ENCODE data around the gene SEPTIN10. TPM values are rescaled to one million over a fixed set of nuclear protein-coding genes. Genes with fewer than 3 reads are reported as not detected.

The SEPTIN10 gene
- total RNA-seq, 1 experiment from 2014 or later = 113 TPM

GRCh38 chr2:109632158-109632789 lies 18.5 kb upstream of the SEPTIN10 start:
- Histone ChIP-seq H3K4me2 (ENCODE audit: low read length) (no peak overlapping the region), H3K4me1 (ENCODE audit: control insufficient read depth in 1 of 2, insufficient read depth in 2 of 2, low read length in 2 of 2) (peaks cover 0 to 9% of the 10 kb centered on the region in 2 experiments; a peak in 1 of 4 replicates), H2AFZ (ENCODE audit: low read depth, low read length, poor library complexity, severe bottlenecking) (no peak overlapping the region), H3K9ac (ENCODE audit: low read length) (no peak overlapping the region), H3K27ac (ENCODE audit: low read depth, low read length) (no peak overlapping the region), H4K20me1 (ENCODE audit: insufficient read depth) (no peaks in the 10 kb centered on the region), H3K36me3 (ENCODE audit: control insufficient read depth in 1 of 2, insufficient read depth in 2 of 2, low read length in 2 of 2) (no peaks in the 10 kb centered on the region), H3K9me3 (ENCODE audit: control insufficient read depth in 1 of 2, insufficient read depth in 1 of 2, low read depth in 1 of 2, low read length in 2 of 2) (no peaks in the 10 kb centered on the region), H3K27me3 (ENCODE audit: insufficient read depth, low read length) (no peaks in the 10 kb centered on the region), H3K4me3 (replicated peaks in 1 of 2; ENCODE audit: low read depth in 1 of 2, low read length in 2 of 2) (no peak overlapping the region), H3K79me2 (ENCODE audit: insufficient read depth, low read length) (no peaks in the 10 kb centered on the region), H3K9me2 (ENCODE audit: insufficient read depth) (no peaks in the 10 kb centered on the region)
- ATAC-seq (no peak), DNase-seq (ENCODE audit: low read depth, low spot score) (no peak)
- RAD21 ChIA-PET (ENCODE audit: low non-redundant PET in 1 of 2, low total read pairs in 2 of 2, uncharacterized antibody in 2 of 2, unreplicated experiment in 2 of 2) = no interaction called here
- TF ChIP-seq CEBPB (IDR thresholded peaks at IDR 0.05; ENCODE audit: low read depth) (peak; percentile 76), ELF1 (IDR thresholded peaks at IDR 0.05; ENCODE audit: borderline replicate concordance, low read depth) (no peak), FOSL1 (IDR thresholded peaks at IDR 0.05; ENCODE audit: low read depth) (no peak), EZH2 (IDR thresholded peaks at IDR 0.05) (no peak)
- no TSS peak for BruUV-seq (replicated peaks)
- intact Hi-C loops (cut with micrococcal nuclease) = no loop called here
- POLR2A ChIA-PET = no interaction called here
- CTCF ChIA-PET = no interaction called here

GRCh38 chr2:109631741-109632140 lies 18.0 kb upstream of the SEPTIN10 start:
- no peak overlapping the region for H3K27ac ChIP-seq (ENCODE audit: low read depth, low read length)
- BruUV-seq (replicated peaks) = no TSS peak
- H3K9me3 ChIP-seq (ENCODE audit: control insufficient read depth in 1 of 2, insufficient read depth in 1 of 2, low read depth in 1 of 2, low read length in 2 of 2) = no peaks in the 10 kb centered on the region
- intact Hi-C loops (cut with micrococcal nuclease) = no loop called here
- H3K9ac ChIP-seq (ENCODE audit: low read length) = no peak overlapping the region
- ChIA-PET POLR2A (no interaction called here), RAD21 (ENCODE audit: low non-redundant PET in 1 of 2, low total read pairs in 2 of 2, uncharacterized antibody in 2 of 2, unreplicated experiment in 2 of 2) (no interaction called here), CTCF (no interaction called here)
- no peaks in the 10 kb centered on the region for H3K27me3 ChIP-seq (ENCODE audit: insufficient read depth, low read length)
- no peak for ATAC-seq
- H3K4me1 ChIP-seq (ENCODE audit: control insufficient read depth in 1 of 2, insufficient read depth in 2 of 2, low read length in 2 of 2) = peaks cover 0 to 9% of the 10 kb centered on the region in 2 experiments; a peak in 1 of 4 replicates
- H3K36me3 ChIP-seq (ENCODE audit: control insufficient read depth in 1 of 2, insufficient read depth in 2 of 2, low read length in 2 of 2) = no peaks in the 10 kb centered on the region
- H3K9me2 ChIP-seq (ENCODE audit: insufficient read depth) = no peaks in the 10 kb centered on the region
- H2AFZ ChIP-seq (ENCODE audit: low read depth, low read length, poor library complexity, severe bottlenecking) = no peak overlapping the region
- TF ChIP-seq TCF7L2 (IDR thresholded peaks at IDR 0.05; ENCODE audit: borderline replicate concordance, extremely low read depth, insufficient read depth, insufficient read length) (no peak), EZH2phosphoT487 (IDR thresholded peaks at IDR 0.05; ENCODE audit: borderline replicate concordance) (no peak)
- no peak overlapping the region for H3K4me3 ChIP-seq (replicated peaks in 1 of 2; ENCODE audit: low read depth in 1 of 2, low read length in 2 of 2)
- no peaks in the 10 kb centered on the region for H3K79me2 ChIP-seq (ENCODE audit: insufficient read depth, low read length)
- H3K4me2 ChIP-seq (ENCODE audit: low read length) = no peak overlapping the region
- no peaks in the 10 kb centered on the region for H4K20me1 ChIP-seq (ENCODE audit: insufficient read depth)
- no peak for DNase-seq (ENCODE audit: low read depth, low spot score)
